ENCODE data around the gene RALGAPB.

GRCh38 chr20:38501858-38502436, 29.3 kb downstream of the RALGAPB start:
- TF ChIP-seq POLR2A (IDR thresholded peaks at IDR 0.05; ENCODE audit: low read length) (no peak), GATA1 (IDR thresholded peaks at IDR 0.05; ENCODE audit: low read depth, low read length) (no peak)

Measured in erythroblast (primary cell).